ENCODE data around the gene KCNK7.
A peak's percentile ranks its signal among the peaks of the same experiment; 100 is the strongest.

KCNK7 gene

GRCh38 chr11:65588199-65589054, 7.2 kb downstream of the KCNK7 start:
- peak; percentile 54 to 60 for DNase-seq (ENCODE audit: low read depth in 2 of 2)

GRCh38 chr11:65586676-65587075, 8.9 kb downstream of the KCNK7 start:
- DNase-seq (ENCODE audit: low read depth in 2 of 2) = no peak

GRCh38 chr11:65586247-65586630, 9.4 kb downstream of the KCNK7 start:
- no peak for DNase-seq (ENCODE audit: low read depth in 2 of 2)

- DNase-seq (ENCODE audit: low read depth in 2 of 2) = no peak
Measured at GRCh38 chr11:65585396-65586246, 10.0 kb downstream of the KCNK7 start.

GRCh38 chr11:65584723-65585171, 10.9 kb downstream of the KCNK7 start:
- no peak for DNase-seq (ENCODE audit: low read depth in 2 of 2)

GRCh38 chr11:65584106-65584505, 11.5 kb downstream of the KCNK7 start:
- no peak for DNase-seq (ENCODE audit: low read depth in 2 of 2)

GRCh38 chr11:65583589-65583988, 12.0 kb downstream of the KCNK7 start:
- no peak for DNase-seq (ENCODE audit: low read depth in 2 of 2)

- DNase-seq (ENCODE audit: low read depth in 2 of 2) = no peak
Measured at GRCh38 chr11:65581928-65582327, 13.7 kb downstream of the KCNK7 start.

- DNase-seq (ENCODE audit: low read depth in 2 of 2) = no peak
Measured at GRCh38 chr11:65580756-65581155, 14.8 kb downstream of the KCNK7 start.

- DNase-seq (ENCODE audit: low read depth in 2 of 2) = no peak
Measured at GRCh38 chr11:65580031-65580692, 15.4 kb downstream of the KCNK7 start.

GRCh38 chr11:65579291-65579690, 16.3 kb downstream of the KCNK7 start:
- DNase-seq (ENCODE audit: low read depth in 2 of 2) = no peak

GRCh38 chr11:65578667-65579066, 16.9 kb downstream of the KCNK7 start:
- no peak for DNase-seq (ENCODE audit: low read depth in 2 of 2)

- no peak for DNase-seq (ENCODE audit: low read depth in 2 of 2)
Measured at GRCh38 chr11:65578134-65578533, 17.5 kb downstream of the KCNK7 start.

- DNase-seq (ENCODE audit: low read depth in 2 of 2) = no peak
Measured at GRCh38 chr11:65577756-65578109, 17.9 kb downstream of the KCNK7 start.

GRCh38 chr11:65576867-65577755, 18.5 kb downstream of the KCNK7 start:
- peak in 1 of 2 donors; percentile 18 for DNase-seq (ENCODE audit: low read depth in 2 of 2)

- peak in 1 of 2 donors; percentile 33 for DNase-seq (ENCODE audit: low read depth in 2 of 2)
Measured at GRCh38 chr11:65576232-65576866, 19.3 kb downstream of the KCNK7 start.

- peak; percentile 51 to 74 for DNase-seq (ENCODE audit: low read depth in 2 of 2)
Measured at GRCh38 chr11:65575568-65576231, 19.9 kb downstream of the KCNK7 start, which contains the start of gene EHBP1L1. EHBP1L1 (plus strand) TSS chr11:65576053; CDS start chr11:65576303, 250 bp downstream.

- no peak for DNase-seq (ENCODE audit: low read depth in 2 of 2)
Measured at GRCh38 chr11:65574811-65575567, 20.6 kb downstream of the KCNK7 start.

- DNase-seq (ENCODE audit: low read depth in 2 of 2) = peak; percentile 66 to 87
Measured at GRCh38 chr11:65574109-65574810, 21.3 kb downstream of the KCNK7 start.

Measured in stimulated activated CD8-positive, alpha-beta memory T cell treated with anti-CD3 and anti-CD28 coated beads, Interleukin-7, amount 100 ng/mL, for 4 hours (primary cell).